Upper lobe of left lung (tissue), 6 donors: Measurements from ENCODE around the gene GALNT18. TPM values are rescaled to one million over a fixed set of nuclear protein-coding genes. Genes with fewer than 3 reads are reported as not detected.

Source experiments
- ATAC-seq, 2 donors: fragments of 200-7000 bp; cut with Tn5 transposase; one replicate each; pipeline ENCODE4 v1.9.1; 2022; ENCODE audit warnings: mild to moderate bottlenecking in 2 of 2, moderate library complexity in 2 of 2; ENCODE audit not compliant: low FRiP score in 2 of 2
- DNase-seq, 2 donors: peaks; one replicate each; pipeline ENCODE4 v3.0.0-alpha.2; 2019 to 2020
- H3K27ac ChIP-seq, 4 donors: fragments of 200-600 bp; sonication (generic); one replicate each; pipeline ENCODE4 v1.5.1; 2016 to 2019
- H3K27me3 ChIP-seq, 4 donors: fragments of 200-600 bp; sonication (generic); one replicate each; pipeline ENCODE4 v1.5.1; 2017 to 2019
- H3K36me3 ChIP-seq, 4 donors: fragments of 200-600 bp; sonication (generic); one replicate each; pipeline ENCODE4 v1.5.1; 2016 to 2019
- H3K4me1 ChIP-seq, 4 donors: fragments of 200-600 bp; sonication (generic); one replicate each; pipeline ENCODE4 v1.5.1; 2018 to 2019
- H3K4me3 ChIP-seq, 4 donors: fragments of 200-600 bp; sonication (generic); one replicate each; pipeline ENCODE4 v1.5.1; 2017 to 2019; ENCODE audit warnings: mild to moderate bottlenecking in 2 of 4, moderate library complexity in 1 of 4
- H3K9me3 ChIP-seq, 4 donors: fragments of 200-600 bp; sonication (generic); one replicate each; pipeline ENCODE4 v1.5.1; 2018 to 2019
- EP300 ChIP-seq, 4 donors: sonication (generic); formaldehyde crosslinking; IDR thresholded peaks; one replicate each; pipeline ENCODE4 v1.5.1; 2017; ENCODE audit warnings: antibody characterized with exemption in 4 of 4, control low read depth in 2 of 4
- POLR2A ChIP-seq, 4 donors: fragments of 450-650 bp; IDR thresholded peaks; one replicate each; pipeline ENCODE4 v1.5.1; 2016 to 2017; ENCODE audit warnings: antibody characterized with exemption in 4 of 4, mild to moderate bottlenecking in 2 of 4
- POLR2AphosphoS5 ChIP-seq, 2 donors: sonication (generic); formaldehyde crosslinking; IDR thresholded peaks; one replicate each; pipeline ENCODE4 v1.5.1; 2017; ENCODE audit warnings: antibody characterized with exemption in 2 of 2
- WGBS, 2 donors: methylation state at CpG; one replicate each; pipeline ENCODE4 v1.1.5; 2017 to 2018; 5-methylcytosine and 5-hydroxymethylcytosine counted together
- total RNA-seq, 6 donors: library from RNA; depleted of rRNA in 4 of 6; stranded (reverse); fragments of >200 nt in 4 of 6; gene quantifications; one replicate each; pipeline versions ENCODE4 v1.1.0 to v1.2.1, GENCODE V29; 2016 to 2021
- TF ChIP-seq, protein P1 (sequence below), 6 experiments: fragments of 450-650 bp in 4 of 6; fragments of 200-600 bp in 2 of 6; sonication (generic) in 2 of 6; IDR thresholded peaks; one replicate each; pipeline ENCODE4 v1.5.1; 2016 to 2019; ENCODE audit warnings: antibody characterized with exemption in 6 of 6
- donor health status: DM: no; HTN: no; CAD: no; lungs with moderate emphysema.
- donor health status: DM: no; HTN: yes; CAD: no; lungs with severe emphysema.

The GALNT18 gene
- total RNA-seq, 6 donors from 2014 or later, result 48.2 to 115 (median 61.8) TPM

DNA sequence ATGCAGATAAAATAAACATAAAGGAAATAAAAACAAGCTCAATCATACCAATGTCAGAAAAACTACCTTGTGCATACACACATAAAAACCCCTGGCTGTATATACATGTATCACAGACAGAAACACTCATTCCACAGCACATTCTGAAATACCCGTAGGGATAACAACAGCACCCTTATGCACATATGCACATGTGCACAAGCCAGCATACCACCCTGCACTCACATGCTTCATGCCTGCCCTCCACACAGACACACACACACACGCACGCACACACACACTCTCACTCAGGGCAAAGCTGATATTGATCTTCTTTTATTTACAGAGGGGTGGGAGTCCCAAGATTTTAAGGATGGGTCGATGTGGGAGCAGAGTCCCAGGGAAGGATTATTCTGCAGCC, 360.9 kb downstream of the GALNT18 start:
- Histone ChIP-seq H3K27ac (no peak overlapping the region), H3K4me3 (no peak overlapping the region), H3K4me1 (peaks cover 0 to 5% (median 2%) of the 10 kb centered on the region in 4 donors), H3K9me3 (no peaks in the 10 kb centered on the region), H3K27me3 (no peaks in the 10 kb centered on the region), H3K36me3 (no peaks in the 10 kb centered on the region)
- DNase-seq (no peak), ATAC-seq (no peak)
- 82% methylated on average over 4 of the region's 4 CpGs for WGBS, 2 donors
- TF ChIP-seq EP300 (IDR thresholded peaks at IDR 0.05), result no peak
- TF ChIP-seq, protein P1, sequence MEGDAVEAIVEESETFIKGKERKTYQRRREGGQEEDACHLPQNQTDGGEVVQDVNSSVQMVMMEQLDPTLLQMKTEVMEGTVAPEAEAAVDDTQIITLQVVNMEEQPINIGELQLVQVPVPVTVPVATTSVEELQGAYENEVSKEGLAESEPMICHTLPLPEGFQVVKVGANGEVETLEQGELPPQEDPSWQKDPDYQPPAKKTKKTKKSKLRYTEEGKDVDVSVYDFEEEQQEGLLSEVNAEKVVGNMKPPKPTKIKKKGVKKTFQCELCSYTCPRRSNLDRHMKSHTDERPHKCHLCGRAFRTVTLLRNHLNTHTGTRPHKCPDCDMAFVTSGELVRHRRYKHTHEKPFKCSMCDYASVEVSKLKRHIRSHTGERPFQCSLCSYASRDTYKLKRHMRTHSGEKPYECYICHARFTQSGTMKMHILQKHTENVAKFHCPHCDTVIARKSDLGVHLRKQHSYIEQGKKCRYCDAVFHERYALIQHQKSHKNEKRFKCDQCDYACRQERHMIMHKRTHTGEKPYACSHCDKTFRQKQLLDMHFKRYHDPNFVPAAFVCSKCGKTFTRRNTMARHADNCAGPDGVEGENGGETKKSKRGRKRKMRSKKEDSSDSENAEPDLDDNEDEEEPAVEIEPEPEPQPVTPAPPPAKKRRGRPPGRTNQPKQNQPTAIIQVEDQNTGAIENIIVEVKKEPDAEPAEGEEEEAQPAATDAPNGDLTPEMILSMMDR (IDR thresholded peaks at IDR 0.05), result no peak
- TF ChIP-seq POLR2AphosphoS5 (IDR thresholded peaks at IDR 0.05), result no peak
- TF ChIP-seq POLR2A (IDR thresholded peaks at IDR 0.05), result no peak

DNA sequence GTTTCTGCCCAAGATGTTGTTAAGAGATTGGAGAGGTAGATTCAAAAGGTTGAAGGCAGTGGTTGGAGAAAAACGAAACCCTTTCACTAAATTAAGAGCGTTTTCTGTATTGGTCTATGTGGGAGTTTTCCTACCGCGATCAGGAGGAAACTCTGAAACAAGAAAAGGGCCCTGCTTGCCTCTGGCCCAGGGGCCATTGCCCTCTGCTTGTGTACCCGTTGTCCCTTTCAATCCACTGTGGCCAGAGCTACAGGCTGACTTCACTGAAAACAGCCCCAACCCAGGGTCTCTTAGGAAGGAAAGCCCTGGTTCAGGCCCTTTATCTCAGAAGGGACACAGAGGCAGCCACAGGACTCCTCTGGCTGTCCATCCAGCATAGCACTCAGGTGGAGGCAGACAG, 367.8 kb downstream of the GALNT18 start:
- 94% methylated on average over 5 of the region's 5 CpGs for WGBS, 2 donors
- Histone ChIP-seq H3K27ac (no peak overlapping the region), H3K4me3 (no peak overlapping the region), H3K27me3 (no peaks in the 10 kb centered on the region), H3K4me1 (no peaks in the 10 kb centered on the region), H3K9me3 (no peaks in the 10 kb centered on the region), H3K36me3 (no peaks in the 10 kb centered on the region)
- no peak for TF ChIP-seq POLR2AphosphoS5 (IDR thresholded peaks at IDR 0.05)
- TF ChIP-seq EP300 (IDR thresholded peaks at IDR 0.05), result no peak
- no peak for TF ChIP-seq POLR2A (IDR thresholded peaks at IDR 0.05)
- TF ChIP-seq, protein P1 (IDR thresholded peaks at IDR 0.05), result no peak
- DNase-seq, result no peak
- no peak for ATAC-seq

DNA sequence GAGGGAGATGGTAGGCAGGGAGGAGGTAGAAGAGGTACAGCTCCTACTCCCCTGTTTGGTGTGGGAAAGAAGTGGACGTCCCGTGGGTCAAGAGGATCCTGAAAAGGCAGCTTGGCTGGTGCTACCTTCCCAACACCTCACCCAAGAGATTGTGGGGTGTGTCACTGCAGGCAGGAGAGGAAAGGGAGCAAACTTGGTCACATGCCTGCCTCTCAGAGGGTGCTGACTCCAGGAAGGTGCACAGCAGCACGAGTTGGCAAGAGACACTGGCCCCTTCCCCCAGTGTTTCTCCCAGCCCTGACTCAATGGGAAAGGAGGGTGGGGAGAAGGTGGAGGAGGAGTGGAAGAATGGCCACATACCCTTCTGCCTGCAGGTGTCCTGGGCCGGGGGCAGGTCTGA, 368.3 kb downstream of the GALNT18 start:
- 48 to 70% methylated on average over 4 of the region's 4 CpGs for WGBS, 2 donors
- no peak overlapping the region for H3K27ac ChIP-seq
- no peak for DNase-seq
- H3K36me3 ChIP-seq, result no peaks in the 10 kb centered on the region
- no peaks in the 10 kb centered on the region for H3K4me1 ChIP-seq
- peak in 1 of 2 donors; percentile 34 for ATAC-seq
- H3K27me3 ChIP-seq, result no peaks in the 10 kb centered on the region
- no peaks in the 10 kb centered on the region for H3K9me3 ChIP-seq
- TF ChIP-seq EP300 (IDR thresholded peaks at IDR 0.05) (no peak), POLR2A (IDR thresholded peaks at IDR 0.05) (no peak), POLR2AphosphoS5 (IDR thresholded peaks at IDR 0.05) (no peak)
- TF ChIP-seq, protein P1 (IDR thresholded peaks at IDR 0.05), result no peak
- H3K4me3 ChIP-seq, result no peak overlapping the region

DNA sequence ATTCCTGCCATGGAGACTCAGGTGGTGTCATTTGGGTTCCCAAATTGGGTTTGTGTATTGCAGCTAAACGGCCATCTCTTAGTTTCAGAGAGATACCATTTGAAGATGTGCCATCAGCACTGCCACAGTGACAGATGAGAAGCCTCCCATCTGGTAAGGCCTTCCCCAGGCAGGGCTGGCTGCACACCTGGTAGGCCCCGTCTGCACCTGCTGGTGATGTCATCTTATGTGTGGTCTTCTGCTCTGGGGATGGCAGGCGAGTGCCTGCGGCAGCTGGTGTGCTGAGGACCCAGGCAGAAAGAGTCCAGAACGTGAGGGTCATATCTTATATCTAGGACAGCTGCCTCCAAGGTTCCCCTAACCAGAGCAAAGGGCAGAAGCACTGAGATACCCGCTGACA, 369.4 kb downstream of the GALNT18 start:
- ATAC-seq, result no peak
- WGBS, 2 donors, result 80 to 90% methylated on average over 1 to 6 of the region's 6 CpGs

More for the DNA sequence above, 369.4 kb downstream of the GALNT18 start:
- Histone ChIP-seq H3K27me3 (no peaks in the 10 kb centered on the region), H3K9me3 (no peaks in the 10 kb centered on the region), H3K27ac (no peak overlapping the region), H3K4me3 (no peak overlapping the region), H3K36me3 (no peaks in the 10 kb centered on the region), H3K4me1 (no peaks in the 10 kb centered on the region)
- DNase-seq, result peak in 1 of 2 donors; percentile 22
- no peak for TF ChIP-seq POLR2A (IDR thresholded peaks at IDR 0.05)
- no peak for TF ChIP-seq POLR2AphosphoS5 (IDR thresholded peaks at IDR 0.05)
- TF ChIP-seq, protein P1 (IDR thresholded peaks at IDR 0.05), result no peak
- TF ChIP-seq EP300 (IDR thresholded peaks at IDR 0.05), result no peak
